Ishikawa (cell line): ENCODE measurements around the gene ZNF318.

ENCODE experiments used
- CEBPB ChIP-seq: IDR thresholded peaks from 2 replicates; pipeline ENCODE4 v1.6.1; 2012
- REST ChIP-seq: IDR thresholded peaks from 2 replicates; pipeline ENCODE4 v1.6.1; 2012; ENCODE audit warnings: low read depth, mild to moderate bottlenecking
- TAF1 ChIP-seq: IDR thresholded peaks from 2 replicates; pipeline ENCODE4 v1.6.1; 2012; ENCODE audit warnings: low read depth, mild to moderate bottlenecking

GRCh38 chr6:43377710-43378229 lies 8.3 kb upstream of the ZNF318 start:
- TF ChIP-seq TAF1 (no peak), CEBPB (no peak), REST (no peak)
